CD4-positive, CD25-positive, alpha-beta regulatory T cell (primary cell): Measurements from ENCODE around the gene OSBPL8. TPM values are rescaled to one million over a fixed set of nuclear protein-coding genes. Genes with fewer than 3 reads are reported as not detected.

Source experiments
- ATAC-seq, 2 donors: fragments of 150-1000 bp; cut with Tn5 transposase; one replicate each; pipeline ENCODE4 v1.10.0; 2021; ENCODE audit warnings: low read depth in 2 of 2, moderate number of reproducible peaks in 2 of 2, moderate library complexity in 1 of 2
- DNase-seq, 3 donors: peaks; one replicate each; pipeline versions ENCODE4 v3.0.0 to v3.0.0-alpha.2; 2012 to 2022; ENCODE audit warnings: mixed read lengths in 1 of 3
- H3K27ac ChIP-seq: one replicate; pipeline ENCODE4 v1.7.0; 2013; ENCODE audit warnings: mild to moderate bottlenecking, low read length; ENCODE audit not compliant: insufficient read depth, poor library complexity, severe bottlenecking
- H3K27me3 ChIP-seq: one replicate; pipeline ENCODE4 v1.7.0; 2013; ENCODE audit warnings: low read length; ENCODE audit not compliant: control insufficient read depth, insufficient read depth
- H3K36me3 ChIP-seq: one replicate; pipeline ENCODE4 v1.7.0; 2013; ENCODE audit warnings: mild to moderate bottlenecking, low read length, moderate library complexity; ENCODE audit not compliant: control insufficient read depth, insufficient read depth
- H3K4me1 ChIP-seq: 2 replicates; pipeline ENCODE4 v1.7.0; 2013; ENCODE audit warnings: mild to moderate bottlenecking, low read length; ENCODE audit not compliant: insufficient read depth, control insufficient read depth, poor library complexity, severe bottlenecking
- H3K4me3 ChIP-seq: one replicate; pipeline ENCODE4 v1.7.0; 2013; ENCODE audit warnings: low read depth, mild to moderate bottlenecking, low read length, moderate library complexity
- H3K9me3 ChIP-seq, 2 experiments: 1 replicate in 1 of 2; 2 replicates in 1 of 2; pipeline ENCODE4 v1.7.0; 2013; ENCODE audit warnings: low read length in 2 of 2, mild to moderate bottlenecking in 1 of 2, moderate library complexity in 1 of 2; ENCODE audit not compliant: control insufficient read depth in 2 of 2
- H3K27ac Mint-ChIP-seq, 3 donors: one replicate each; pipeline ENCODE4 v1.8.0; 2020 to 2022; ENCODE audit warnings: mild to moderate bottlenecking in 3 of 3, mixed read lengths in 3 of 3, moderate library complexity in 2 of 3
- H3K27me3 Mint-ChIP-seq: one replicate; pipeline ENCODE4 v1.8.0; 2022; ENCODE audit warnings: mild to moderate bottlenecking, mixed read lengths
- H3K36me3 Mint-ChIP-seq: one replicate; pipeline ENCODE4 v1.8.0; 2020; ENCODE audit warnings: mixed read lengths
- H3K4me1 Mint-ChIP-seq, 4 donors: one replicate each; pipeline ENCODE4 v1.8.0; 2020 to 2022; ENCODE audit warnings: mixed read lengths in 4 of 4, mild to moderate bottlenecking in 1 of 4
- H3K4me3 Mint-ChIP-seq, 4 donors: one replicate each; pipeline ENCODE4 v1.8.0; 2020 to 2022; ENCODE audit warnings: mild to moderate bottlenecking in 4 of 4, mixed read lengths in 4 of 4, moderate library complexity in 3 of 4
- H3K9me3 Mint-ChIP-seq, 7 donors: one replicate each; pipeline ENCODE4 v1.8.0; 2020 to 2022; ENCODE audit warnings: mixed read lengths in 7 of 7, mild to moderate bottlenecking in 3 of 7, moderate library complexity in 2 of 7
- polyA plus RNA-seq, 4 donors: library from polyadenylated mRNA; unstranded; fragments of 300-500 nt; fragmentation: Illumina TruSeq; gene quantifications; one replicate each; pipeline ENCODE4 v1.2.3, GENCODE V29; 2021
- total RNA-seq: library from RNA; stranded (reverse); gene quantifications from one replicate; pipeline ENCODE4 v1.2.3, GENCODE V29; 2022

The OSBPL8 gene
- total and polyA plus RNA-seq, 5 donors from 2014 or later = 129 to 195 (median 172) TPM

DNA sequence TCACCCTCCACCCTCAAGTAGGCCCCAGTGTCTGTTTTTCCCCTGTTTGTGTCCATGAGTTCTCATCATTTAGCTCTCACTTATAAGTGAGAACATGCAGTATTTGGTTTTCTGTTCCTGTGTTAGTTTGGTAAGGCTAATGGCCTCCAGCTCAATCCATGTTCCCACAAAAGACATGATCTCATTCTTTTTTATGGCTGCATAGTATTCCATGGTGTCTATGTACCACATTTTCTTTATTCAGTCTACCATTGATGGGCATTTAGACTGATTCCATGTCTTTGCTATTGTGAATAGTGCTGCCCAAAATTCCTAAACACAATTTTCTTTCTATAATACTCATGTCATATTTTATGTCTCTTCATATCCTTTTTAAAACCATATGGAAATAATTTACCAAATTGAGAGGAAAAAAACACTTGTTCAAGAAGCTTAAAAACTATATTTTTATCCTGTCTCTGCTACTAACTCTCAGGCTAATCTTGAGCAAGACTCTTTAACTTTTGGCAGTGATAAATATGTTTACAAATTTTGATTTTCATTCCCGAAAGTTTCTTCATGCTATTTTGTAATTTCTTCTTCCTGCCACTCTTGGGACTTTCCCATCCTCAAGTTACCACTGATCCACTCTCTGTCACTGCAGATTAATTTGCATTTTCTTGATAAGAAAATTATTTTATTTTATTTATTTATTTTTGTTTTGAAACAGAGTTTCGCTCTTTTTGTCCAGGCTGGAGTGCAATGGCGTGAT is 28.0 kb upstream of the OSBPL8 start:
- Histone ChIP-seq H3K27ac (no peak overlapping the region), H3K4me3 (no peak overlapping the region), H3K27me3 (peaks cover 2% of the 10 kb centered on the region), H3K9me3 (no peaks in the 10 kb centered on the region), H3K4me1 (no peaks in the 10 kb centered on the region), H3K36me3 (no peaks in the 10 kb centered on the region)
- Mint-ChIP-seq H3K27ac (no peak overlapping the region), H3K4me1 (peaks cover 0 to 2% (median 0%) of the 10 kb centered on the region in 4 donors), H3K4me3 (no peak overlapping the region), H3K9me3 (peaks cover 0 to 3% (median 0%) of the 10 kb centered on the region in 7 donors), H3K27me3 (peaks cover 4% of the 10 kb centered on the region), H3K36me3 (no peaks in the 10 kb centered on the region)
- ATAC-seq (no peak), DNase-seq (no peak)

DNA sequence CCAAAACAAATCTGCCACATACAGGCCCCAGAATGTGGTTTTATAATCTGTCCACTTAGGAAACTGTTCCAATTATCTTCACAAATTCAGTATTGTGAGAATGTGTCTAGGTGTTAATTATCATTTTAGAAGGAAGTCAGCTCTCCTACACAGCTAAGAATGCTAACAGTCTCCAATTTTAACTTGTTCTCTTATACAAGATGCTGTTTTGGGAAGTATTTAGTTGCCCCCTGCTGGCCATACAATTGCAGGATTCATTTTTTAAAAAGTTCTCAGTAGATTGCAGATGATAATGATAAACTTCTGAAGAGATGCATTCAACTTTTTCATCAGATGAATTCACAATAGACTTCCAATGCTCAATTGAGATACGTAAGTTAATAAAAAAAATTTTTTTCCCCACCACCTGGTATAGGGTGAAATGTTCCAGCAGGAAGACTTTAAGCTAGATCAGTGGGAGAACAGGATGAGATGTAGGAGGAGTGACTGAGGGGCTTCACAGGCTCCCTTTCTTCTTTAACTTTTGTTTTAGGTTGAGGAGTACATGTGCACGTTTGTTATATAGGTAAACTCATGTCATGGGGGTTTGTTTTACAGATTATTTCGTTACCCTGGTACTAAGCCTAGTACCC is 27.3 kb upstream of the OSBPL8 start:
- H3K36me3 ChIP-seq = no peaks in the 10 kb centered on the region
- H3K9me3 Mint-ChIP-seq = no peaks in the 10 kb centered on the region
- peaks cover 4% of the 10 kb centered on the region for H3K27me3 Mint-ChIP-seq
- DNase-seq (peak; percentile 5 to 69 (median 59)), ATAC-seq (peak; percentile 52 to 63)
- no peaks in the 10 kb centered on the region for H3K36me3 Mint-ChIP-seq
- H3K4me1 Mint-ChIP-seq = peaks cover 0 to 2% (median under 1%) of the 10 kb centered on the region in 4 donors
- H3K4me3 ChIP-seq = no peak overlapping the region
- H3K4me1 ChIP-seq = no peaks in the 10 kb centered on the region
- H3K9me3 ChIP-seq = no peaks in the 10 kb centered on the region
- no peak overlapping the region for H3K27ac ChIP-seq
- H3K4me3 Mint-ChIP-seq = no peak overlapping the region
- H3K27ac Mint-ChIP-seq = no peak overlapping the region
- peaks cover 2% of the 10 kb centered on the region for H3K27me3 ChIP-seq

- no peaks in the 10 kb centered on the region for H3K9me3 ChIP-seq
- Mint-ChIP-seq H3K27me3 (no peaks in the 10 kb centered on the region), H3K9me3 (no peaks in the 10 kb centered on the region), H3K27ac (no peak overlapping the region), H3K36me3 (no peaks in the 10 kb centered on the region), H3K4me1 (peaks cover 0 to 6% (median under 1%) of the 10 kb centered on the region in 4 donors), H3K4me3 (no peak overlapping the region)
- no peak overlapping the region for H3K4me3 ChIP-seq
- no peak overlapping the region for H3K27ac ChIP-seq
- no peaks in the 10 kb centered on the region for H3K4me1 ChIP-seq
- no peak for ATAC-seq
- H3K36me3 ChIP-seq = no peaks in the 10 kb centered on the region
- no peak for DNase-seq
- H3K27me3 ChIP-seq = no peaks in the 10 kb centered on the region
Observed at GRCh38 chr12:76583301-76583700, 23.7 kb upstream of the OSBPL8 start.

DNA sequence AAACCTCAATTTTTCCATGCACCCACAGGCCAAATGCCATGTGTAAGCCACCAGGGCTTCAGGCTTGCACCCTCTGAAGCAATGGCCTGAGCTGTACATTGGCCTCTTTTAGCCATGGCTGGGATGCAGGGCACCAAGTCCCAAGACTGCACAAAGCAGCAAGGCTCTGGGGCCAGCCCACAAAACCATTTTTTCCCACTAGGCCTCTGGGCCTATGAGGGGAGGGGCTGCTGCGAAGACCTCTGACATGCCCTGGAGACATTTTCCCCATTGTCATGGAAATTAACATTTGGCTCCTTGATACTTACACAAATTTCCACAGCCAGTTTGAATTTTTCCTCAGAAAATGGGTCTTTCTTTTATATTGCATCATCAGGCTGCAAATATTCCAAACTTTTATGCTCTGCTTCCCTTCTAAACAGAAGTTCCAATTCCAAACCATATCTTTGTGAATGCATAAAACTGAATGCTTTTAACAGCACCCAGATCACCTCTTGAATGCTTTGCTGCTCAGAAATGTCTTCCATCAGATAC is 14.3 kb upstream of the OSBPL8 start:
- H3K27me3 ChIP-seq = no peaks in the 10 kb centered on the region
- H3K9me3 Mint-ChIP-seq = peaks cover 0 to 7% (median 1%) of the 10 kb centered on the region in 7 donors

GRCh38 chr12:76571256-76571655 is 11.7 kb upstream of the OSBPL8 start:
- H3K27ac ChIP-seq = no peak overlapping the region
- H3K4me3 Mint-ChIP-seq = no peak overlapping the region

More for the DNA sequence above, 14.3 kb upstream of the OSBPL8 start:
- Histone ChIP-seq H3K4me1 (no peaks in the 10 kb centered on the region), H3K4me3 (no peak overlapping the region), H3K36me3 (no peaks in the 10 kb centered on the region), H3K9me3 (no peaks in the 10 kb centered on the region), H3K27ac (no peak overlapping the region)
- peak overlapping the region in 1 of 3 donors; percentile 66 for H3K27ac Mint-ChIP-seq
- DNase-seq (no peak), ATAC-seq (no peak)
- peaks cover 5 to 8% (median 7%) of the 10 kb centered on the region in 4 donors for H3K4me1 Mint-ChIP-seq
- no peaks in the 10 kb centered on the region for H3K27me3 Mint-ChIP-seq
- H3K36me3 Mint-ChIP-seq = peaks cover 4% of the 10 kb centered on the region
- H3K4me3 Mint-ChIP-seq = no peak overlapping the region

DNA sequence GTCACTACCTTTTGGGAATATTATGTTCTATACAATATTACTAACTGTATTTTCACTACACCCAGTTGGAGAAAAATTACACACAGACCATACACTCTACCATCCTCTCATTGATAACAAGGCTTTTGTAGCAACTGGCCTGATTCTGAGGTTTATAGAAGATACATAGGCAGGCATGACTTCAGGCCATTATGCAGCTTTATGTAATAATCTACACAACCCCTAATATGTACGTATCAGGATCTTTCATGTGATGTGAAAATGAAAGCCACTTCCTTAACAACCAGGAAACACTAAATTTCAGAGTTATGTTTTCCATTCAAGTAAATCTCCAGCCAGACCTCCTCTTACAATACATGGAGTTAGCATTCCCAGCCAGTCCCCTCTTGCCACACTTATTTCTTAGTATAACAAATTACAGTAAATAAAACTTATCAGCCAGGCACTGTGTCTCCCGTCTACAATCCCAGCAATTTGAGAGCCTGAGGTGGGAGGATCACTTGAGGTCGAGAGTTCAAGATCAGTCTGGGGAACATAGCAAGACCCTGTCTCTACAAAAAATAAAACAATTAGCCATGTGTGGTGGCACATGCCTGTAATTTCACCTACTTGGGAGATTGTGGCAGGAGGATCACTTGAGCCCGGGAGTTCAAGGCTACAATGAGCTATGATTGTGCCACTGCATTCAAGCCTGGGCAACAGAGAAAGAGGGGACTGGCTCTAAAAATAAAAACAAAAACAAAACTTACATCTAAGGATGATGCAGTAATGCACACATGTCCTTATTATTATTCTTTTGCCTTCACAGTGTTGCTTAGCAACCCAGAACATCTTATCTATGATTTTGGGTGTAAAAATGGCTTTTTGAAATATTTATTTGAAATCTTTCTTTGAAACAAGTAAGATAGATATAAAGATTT is 10.4 kb upstream of the OSBPL8 start:
- H3K4me3 ChIP-seq = peak overlapping the region; percentile 38
- Mint-ChIP-seq H3K4me3 (peak overlapping the region in 1 of 4 donors; percentile 6), H3K27ac (peak overlapping the region in 2 of 3 donors; percentile 30 to 83), H3K4me1 (peaks cover 5 to 8% (median 7%) of the 10 kb centered on the region in 4 donors), H3K27me3 (no peaks in the 10 kb centered on the region), H3K36me3 (peaks cover 4% of the 10 kb centered on the region), H3K9me3 (peaks cover 0 to 7% (median 0%) of the 10 kb centered on the region in 7 donors)
- H3K36me3 ChIP-seq = no peaks in the 10 kb centered on the region
- no peak overlapping the region for H3K27ac ChIP-seq
- H3K4me1 ChIP-seq = no peaks in the 10 kb centered on the region
- no peaks in the 10 kb centered on the region for H3K27me3 ChIP-seq
- H3K9me3 ChIP-seq = no peaks in the 10 kb centered on the region
- DNase-seq (peak in 2 of 3 donors; percentile 16 to 20), ATAC-seq (peak in 1 of 2 donors; percentile 50)

More at GRCh38 chr12:76571256-76571655, 11.7 kb upstream of the OSBPL8 start:
- H3K36me3 Mint-ChIP-seq = peaks cover 4% of the 10 kb centered on the region
- H3K4me1 Mint-ChIP-seq = peaks cover 5 to 8% (median 7%) of the 10 kb centered on the region in 4 donors
- Histone ChIP-seq H3K4me3 (no peak overlapping the region), H3K9me3 (no peaks in the 10 kb centered on the region), H3K4me1 (no peaks in the 10 kb centered on the region), H3K27me3 (no peaks in the 10 kb centered on the region), H3K36me3 (no peaks in the 10 kb centered on the region)
- H3K27ac Mint-ChIP-seq = no peak overlapping the region
- ATAC-seq (no peak), DNase-seq (no peak)
- no peaks in the 10 kb centered on the region for H3K27me3 Mint-ChIP-seq
- H3K9me3 Mint-ChIP-seq = peaks cover 0 to 7% (median 0%) of the 10 kb centered on the region in 7 donors

- DNase-seq = no peak
- Mint-ChIP-seq H3K4me1 (peaks cover 5 to 8% (median 7%) of the 10 kb centered on the region in 4 donors), H3K4me3 (no peak overlapping the region), H3K27me3 (no peaks in the 10 kb centered on the region), H3K27ac (no peak overlapping the region), H3K9me3 (peaks cover 0 to under 1% (median 0%) of the 10 kb centered on the region in 7 donors), H3K36me3 (no peaks in the 10 kb centered on the region)
- no peak overlapping the region for H3K4me3 ChIP-seq
- H3K36me3 ChIP-seq = no peaks in the 10 kb centered on the region
- no peaks in the 10 kb centered on the region for H3K27me3 ChIP-seq
- no peaks in the 10 kb centered on the region for H3K9me3 ChIP-seq
- ATAC-seq = no peak
- H3K27ac ChIP-seq = no peak overlapping the region
- no peaks in the 10 kb centered on the region for H3K4me1 ChIP-seq
Observed at GRCh38 chr12:76568888-76569551, 9.4 kb upstream of the OSBPL8 start.
